Measurements from ENCODE around the gene SNTG2. TPM values are rescaled to one million over a fixed set of nuclear protein-coding genes. Genes with fewer than 3 reads are reported as not detected.

The SNTG2 gene
- polyA plus RNA-seq, 1 experiment = 0.31 TPM

DNA sequence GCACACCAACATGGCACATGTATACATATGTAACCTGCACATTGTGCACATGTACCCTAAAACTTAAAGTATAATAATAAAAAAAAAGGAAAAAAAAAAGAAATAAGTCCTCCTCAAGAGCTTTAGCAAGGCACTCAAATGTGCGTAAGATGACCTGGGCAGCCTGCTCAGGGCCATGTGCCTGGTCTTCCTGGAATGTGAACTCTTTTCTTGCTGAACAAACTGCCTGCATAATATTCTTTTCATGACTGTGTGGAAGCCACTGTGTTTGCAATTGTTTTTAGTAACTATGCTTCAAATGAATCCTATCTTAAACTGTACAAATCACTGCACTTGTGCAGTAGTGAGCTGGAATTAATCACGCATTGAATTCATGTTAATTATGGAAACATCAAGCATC lies 294.5 kb downstream of the SNTG2 start:
- DNase-seq (ENCODE audit: low read depth) = no peak
- H3K4me3 ChIP-seq (ENCODE audit: low read depth, low read length) = no peak overlapping the region

GRCh38 chr2:1246239-1246638 lies 295.6 kb downstream of the SNTG2 start:
- H3K27me3 ChIP-seq (ENCODE audit: control insufficient read depth, insufficient read depth, low read length) = no peaks in the 10 kb centered on the region
- H3K4me3 ChIP-seq (ENCODE audit: low read depth, low read length) = no peak overlapping the region
- DNase-seq (ENCODE audit: low read depth) = no peak
- no peak for TF ChIP-seq CTCF (IDR thresholded peaks at IDR 0.05; ENCODE audit: insufficient read depth, low read depth, low read length)
- ChIA-PET CTCF (no interaction called here), POLR2A (no interaction called here)
- no peaks in the 10 kb centered on the region for H3K36me3 ChIP-seq (ENCODE audit: control insufficient read depth, insufficient read depth, low read length)

More for the DNA sequence above, 294.5 kb downstream of the SNTG2 start:
- no peaks in the 10 kb centered on the region for H3K36me3 ChIP-seq (ENCODE audit: control insufficient read depth, insufficient read depth, low read length)
- POLR2A ChIA-PET = no interaction called here
- no peaks in the 10 kb centered on the region for H3K27me3 ChIP-seq (ENCODE audit: control insufficient read depth, insufficient read depth, low read length)
- CTCF ChIA-PET = no interaction called here
- no peak for TF ChIP-seq CTCF (IDR thresholded peaks at IDR 0.05; ENCODE audit: insufficient read depth, low read depth, low read length)

- CTCF ChIA-PET = no interaction called here
- no peak for TF ChIP-seq CTCF (IDR thresholded peaks at IDR 0.05; ENCODE audit: insufficient read depth, low read depth, low read length)
- no peaks in the 10 kb centered on the region for H3K27me3 ChIP-seq (ENCODE audit: control insufficient read depth, insufficient read depth, low read length)
- no peak overlapping the region for H3K4me3 ChIP-seq (ENCODE audit: low read depth, low read length)
- no peaks in the 10 kb centered on the region for H3K36me3 ChIP-seq (ENCODE audit: control insufficient read depth, insufficient read depth, low read length)
- POLR2A ChIA-PET = no interaction called here
- DNase-seq (ENCODE audit: low read depth) = no peak
Measured at GRCh38 chr2:1246991-1247390, 296.3 kb downstream of the SNTG2 start.

GRCh38 chr2:1248187-1248586 lies 297.5 kb downstream of the SNTG2 start:
- DNase-seq (ENCODE audit: low read depth) = no peak
- Histone ChIP-seq H3K36me3 (ENCODE audit: control insufficient read depth, insufficient read depth, low read length) (no peaks in the 10 kb centered on the region), H3K4me3 (ENCODE audit: low read depth, low read length) (no peak overlapping the region), H3K27me3 (ENCODE audit: control insufficient read depth, insufficient read depth, low read length) (no peaks in the 10 kb centered on the region)
- POLR2A ChIA-PET = no interaction called here
- TF ChIP-seq CTCF (IDR thresholded peaks at IDR 0.05; ENCODE audit: insufficient read depth, low read depth, low read length) = no peak
- CTCF ChIA-PET = no interaction called here

DNA sequence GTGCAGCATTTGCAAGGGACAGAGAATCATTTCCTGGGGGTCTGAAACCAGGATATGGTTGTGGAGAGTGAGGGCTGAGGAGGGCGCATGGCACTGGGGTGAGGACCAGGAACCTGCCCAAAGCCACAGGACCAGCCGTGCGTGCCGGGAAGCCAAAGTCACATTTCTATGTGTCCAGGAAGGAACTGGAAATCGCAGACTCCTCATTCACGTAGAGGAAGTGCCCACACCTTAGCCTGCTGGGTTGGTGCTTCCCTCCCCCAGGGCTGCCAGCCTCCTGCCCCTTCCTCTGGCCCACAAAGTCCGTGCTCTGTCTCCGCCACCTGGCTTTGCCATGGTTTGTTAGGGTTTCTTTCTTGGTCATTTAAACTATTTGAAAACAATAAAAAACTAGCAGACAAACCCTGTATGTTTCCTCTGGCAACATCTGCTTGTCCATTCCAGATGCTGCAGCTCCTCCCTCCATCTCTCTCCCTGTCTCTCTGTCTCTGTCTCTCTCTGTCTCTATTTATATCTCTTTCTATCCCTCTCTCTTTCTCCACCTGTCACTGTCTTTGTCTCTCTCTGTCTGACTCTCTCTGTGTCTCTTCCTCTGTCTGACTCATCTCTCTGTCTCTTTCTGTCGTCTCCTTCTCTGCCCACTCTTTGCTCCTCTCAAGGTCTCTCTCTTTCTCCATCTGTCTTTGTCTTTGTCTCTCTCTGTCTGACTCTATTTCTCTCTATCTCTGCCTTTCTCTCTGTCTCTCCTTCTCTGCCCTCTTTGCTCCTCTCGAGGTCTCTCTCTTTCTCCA lies 299.4 kb downstream of the SNTG2 start:
- Histone ChIP-seq H3K27me3 (ENCODE audit: control insufficient read depth, insufficient read depth, low read length) (no peaks in the 10 kb centered on the region), H3K36me3 (ENCODE audit: control insufficient read depth, insufficient read depth, low read length) (no peaks in the 10 kb centered on the region), H3K4me3 (ENCODE audit: low read depth, low read length) (no peak overlapping the region)
- TF ChIP-seq CTCF (IDR thresholded peaks at IDR 0.05; ENCODE audit: insufficient read depth, low read depth, low read length) = no peak
- DNase-seq (ENCODE audit: low read depth) = no peak
- ChIA-PET POLR2A (no interaction called here), CTCF (no interaction called here)

Data from BJ (cell line).